Neutrophil (primary cell): Measurements from ENCODE around the gene PLEKHS1.
"Not testable (repeated sequence)": the region's sequence is repeated elsewhere in the genome, so short reads cannot be mapped to it uniquely, and the experiment has no call there.

Experiments used
- H3K27ac ChIP-seq: fragments of 200-600 bp; sonication (generic); 2 replicates; pipeline ENCODE4 v1.5.1; 2016; ENCODE audit warnings: mild to moderate bottlenecking, moderate library complexity
- H3K27me3 ChIP-seq: fragments of 200-600 bp; sonication (generic); 2 replicates; pipeline ENCODE4 v1.6.0; 2016; ENCODE audit warnings: mild to moderate bottlenecking
- H3K36me3 ChIP-seq: fragments of 200-600 bp; sonication (generic); 2 replicates; pipeline ENCODE4 v1.5.1; 2017
- H3K4me1 ChIP-seq, 2 experiments: fragments of 200-600 bp in 1 of 2; sonication (generic) in 1 of 2; 1 replicate in 1 of 2; 2 replicates in 1 of 2; pipeline versions ENCODE4 v1.5.1 to v1.6.1; 2013 to 2016; ENCODE audit warnings: low read depth in 1 of 2, low read length in 1 of 2, mild to moderate bottlenecking in 1 of 2, moderate library complexity in 1 of 2; ENCODE audit not compliant: control insufficient read depth in 1 of 2, insufficient read depth in 1 of 2
- H3K4me3 ChIP-seq, 2 experiments: fragments of 200-600 bp in 1 of 2; sonication (generic) in 1 of 2; 1 replicate in 1 of 2; 2 replicates in 1 of 2; pipeline ENCODE4 v1.5.1; 2013 to 2016; ENCODE audit warnings: low read depth in 1 of 2, low read length in 1 of 2, mild to moderate bottlenecking in 1 of 2, moderate library complexity in 1 of 2
- H3K9me3 ChIP-seq: fragments of 200-600 bp; sonication (generic); 2 replicates; pipeline ENCODE4 v1.5.1; 2016
- CTCF ChIP-seq: fragments of 200-600 bp; sonication (generic); IDR thresholded peaks from 2 replicates; pipeline ENCODE4 v1.5.1; 2016; ENCODE audit warnings: antibody characterized with exemption

Gene PLEKHS1

DNA sequence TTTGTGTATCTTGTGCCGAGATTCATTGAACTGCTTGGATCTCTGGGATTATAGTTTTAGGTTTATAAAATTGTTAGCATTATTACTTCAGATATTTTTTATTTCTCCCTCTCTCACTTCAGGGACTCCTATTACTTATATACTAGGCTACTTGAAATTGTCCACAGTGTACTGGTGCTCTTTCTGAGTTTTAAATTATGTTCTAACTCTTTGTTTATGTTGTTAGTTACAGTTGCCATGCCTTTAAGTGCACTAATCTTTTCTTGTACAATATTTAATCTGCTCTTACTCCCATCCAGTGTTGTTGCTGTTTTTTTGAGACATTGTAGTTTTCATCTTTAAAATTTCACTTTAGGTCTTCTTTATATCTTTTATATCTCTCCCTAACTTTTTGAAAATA is 13.1 kb downstream of the PLEKHS1 start:
- Histone ChIP-seq H3K4me1 (no peaks in the 10 kb centered on the region), H3K27ac (no peak overlapping the region), H3K4me3 (no peak overlapping the region), H3K27me3 (no peaks in the 10 kb centered on the region), H3K9me3 (no peaks in the 10 kb centered on the region), H3K36me3 (no peaks in the 10 kb centered on the region)
- TF ChIP-seq CTCF, result no peak

DNA sequence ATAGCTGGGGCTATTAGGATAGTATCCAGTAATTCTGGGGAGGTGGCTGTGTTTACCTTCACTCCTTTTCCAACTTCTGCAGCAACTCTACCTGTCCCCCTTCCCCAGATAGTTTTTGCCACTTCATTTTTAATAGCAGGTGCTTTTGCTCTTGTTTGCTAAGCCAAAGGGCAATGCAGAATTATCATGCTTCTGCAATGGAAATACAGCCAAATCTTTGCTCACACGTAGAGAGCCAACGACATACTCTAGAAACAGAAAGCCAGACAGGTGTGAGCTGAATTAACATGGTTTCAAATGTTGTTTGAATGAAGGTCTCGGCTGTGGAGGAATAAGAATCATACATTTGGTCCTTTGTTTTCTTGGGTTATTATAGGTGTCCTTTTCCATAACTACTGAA is 14.4 kb downstream of the PLEKHS1 start:
- H3K27me3 ChIP-seq, result no peaks in the 10 kb centered on the region
- H3K27ac ChIP-seq, result no peak overlapping the region
- H3K4me3 ChIP-seq, result no peak overlapping the region
- no peaks in the 10 kb centered on the region for H3K36me3 ChIP-seq
- no peaks in the 10 kb centered on the region for H3K9me3 ChIP-seq
- no peak for TF ChIP-seq CTCF
- H3K4me1 ChIP-seq, result no peaks in the 10 kb centered on the region

- TF ChIP-seq CTCF, result no peak
- H3K27ac ChIP-seq, result no peak overlapping the region
- no peaks in the 10 kb centered on the region for H3K36me3 ChIP-seq
- H3K9me3 ChIP-seq, result no peaks in the 10 kb centered on the region
- H3K4me1 ChIP-seq, result no peaks in the 10 kb centered on the region
- no peaks in the 10 kb centered on the region for H3K27me3 ChIP-seq
- no peak overlapping the region for H3K4me3 ChIP-seq
Observed at GRCh38 chr10:113767222-113767621, 15.7 kb downstream of the PLEKHS1 start.

GRCh38 chr10:113770346-113770745 is 18.9 kb downstream of the PLEKHS1 start:
- peaks cover 8% of the 10 kb centered on the region for H3K27me3 ChIP-seq
- H3K27ac ChIP-seq, result no peak overlapping the region
- no peaks in the 10 kb centered on the region for H3K36me3 ChIP-seq
- H3K4me1 ChIP-seq, result no peaks in the 10 kb centered on the region
- no peak for TF ChIP-seq CTCF
- H3K9me3 ChIP-seq, result no peaks in the 10 kb centered on the region
- no peak overlapping the region for H3K4me3 ChIP-seq

DNA sequence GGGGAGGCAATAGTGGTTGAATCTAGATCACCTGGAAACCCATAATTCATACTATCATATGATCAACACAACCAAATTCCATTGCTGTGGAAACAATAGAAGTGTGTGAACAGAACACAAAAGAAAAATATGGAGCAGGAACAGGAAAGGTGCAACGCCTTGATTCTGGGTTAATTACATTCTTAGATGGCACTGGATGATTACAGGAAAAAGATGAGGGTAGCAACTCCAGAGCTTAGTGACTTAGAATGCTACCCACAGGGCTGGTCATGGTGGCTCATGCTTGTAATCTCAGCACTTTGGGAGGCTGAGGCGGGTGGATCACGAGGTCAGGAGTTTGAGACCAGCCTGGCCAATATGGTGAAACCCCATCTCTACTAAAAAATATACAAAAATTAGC is 19.6 kb downstream of the PLEKHS1 start:
- not testable (repeated sequence) for H3K36me3 ChIP-seq, H3K9me3 ChIP-seq, H3K4me3 ChIP-seq, H3K4me1 ChIP-seq, H3K27ac ChIP-seq
- H3K27me3 ChIP-seq, result peaks cover 16% of the 10 kb centered on the region

DNA sequence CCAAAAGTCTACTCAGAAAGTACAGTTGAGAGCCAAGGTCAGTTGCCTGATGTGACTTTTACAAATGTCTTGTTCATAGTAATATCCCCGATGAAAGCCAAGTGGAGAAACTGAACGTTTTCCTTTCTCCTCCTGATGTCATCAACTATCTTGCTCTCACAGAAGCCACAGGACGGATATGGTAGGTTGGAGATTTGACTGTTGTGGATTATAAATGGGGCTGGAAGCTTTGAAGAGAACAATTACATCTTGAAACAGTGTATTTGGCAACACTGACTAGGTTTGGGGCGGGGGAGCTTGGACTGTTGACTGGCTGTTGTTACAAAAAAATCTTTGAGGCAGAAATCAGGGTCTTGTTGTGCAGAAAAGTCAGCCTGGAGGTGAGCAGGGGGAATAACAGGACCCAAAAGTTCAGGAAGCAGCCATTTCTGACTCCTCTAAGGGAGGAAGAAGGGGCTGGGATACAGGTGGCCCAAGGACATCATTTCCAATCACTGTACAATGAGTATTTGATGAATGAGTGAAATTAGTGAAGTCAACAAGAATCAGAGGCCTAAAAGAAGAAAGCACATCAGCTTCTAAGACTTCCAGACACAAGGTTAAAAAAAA is 24.3 kb downstream of the PLEKHS1 start:
- Histone ChIP-seq H3K9me3 (no peaks in the 10 kb centered on the region), H3K27ac (no peak overlapping the region), H3K36me3 (no peaks in the 10 kb centered on the region), H3K4me3 (no peak overlapping the region), H3K27me3 (peaks cover 16% of the 10 kb centered on the region), H3K4me1 (no peaks in the 10 kb centered on the region)
- TF ChIP-seq CTCF, result no peak
